Measurements from ENCODE around the gene CYB5RL. TPM values are rescaled to one million over a fixed set of nuclear protein-coding genes. Genes with fewer than 3 reads are reported as not detected.

The CYB5RL gene
- total and polyA plus RNA-seq, 2 of the 8 experiments (the other 6 are each of a cell fraction or from before 2014, with no cell fraction given), result 13.2 to 14.1 TPM

GRCh38 chr1:54248966-54249365 lies 49.1 kb upstream of the CYB5RL start:
- Histone ChIP-seq H3K9me3 (ENCODE audit: insufficient read depth in 2 of 2, low read depth in 1 of 2, low read length in 1 of 2) (no peaks in the 10 kb centered on the region), H3K27ac (ENCODE audit: low read depth, low read length) (no peak overlapping the region), H4K20me1 (replicated peaks in 1 of 2; ENCODE audit: control insufficient read depth in 1 of 2, insufficient read depth in 2 of 2, low read length in 2 of 2) (peaks cover 7 to 10% of the 10 kb centered on the region in 2 experiments), H3K36me3 (ENCODE audit: control insufficient read depth in 2 of 4, insufficient read depth in 4 of 4, low read length in 3 of 4) (peaks cover 0 to 12% (median 7%) of the 10 kb centered on the region in 4 experiments; a peak in 5 of 8 replicates), H2AFZ (ENCODE audit: low read length) (no peak overlapping the region), H4K8ac (ENCODE audit: extremely low read depth, insufficient read depth, low read length) (no peak overlapping the region; the same call in 1 of the 2 replicates), H4K5ac (ENCODE audit: insufficient read length, low read depth, low read length) (no peak overlapping the region), H3K9ac (replicated peaks in 1 of 4; ENCODE audit: extremely low read depth in 1 of 4, low read depth in 3 of 4, low read length in 3 of 4) (no peak overlapping the region), H3K4me2 (ENCODE audit: insufficient read depth in 1 of 2, low read depth in 2 of 2, low read length in 2 of 2) (no peak overlapping the region), H3K23me2 (ENCODE audit: low read depth, low read length) (no peaks in the 10 kb centered on the region), H2BK20ac (ENCODE audit: low read length) (no peak overlapping the region), H2AK5ac (ENCODE audit: low read depth, low read length) (no peak overlapping the region), H3K56ac (replicated peaks; ENCODE audit: insufficient read length, low read depth, low read length) (no peak overlapping the region), H2BK15ac (ENCODE audit: low read length) (no peak overlapping the region), H3K4ac (replicated peaks; ENCODE audit: insufficient read length, low read depth, low read length) (no peak overlapping the region), H3K27me3 (replicated peaks in 1 of 4; ENCODE audit: control insufficient read depth in 3 of 4, extremely low read depth in 1 of 4, insufficient read depth in 3 of 4, low read length in 3 of 4) (no peaks in the 10 kb centered on the region; a peak in 1 of 7 replicates), H4K91ac (replicated peaks; ENCODE audit: insufficient read length, low read length) (no peak overlapping the region), H3K23ac (ENCODE audit: insufficient read length) (no peak overlapping the region), H3K4me1 (replicated peaks in 1 of 4; ENCODE audit: control insufficient read depth in 3 of 4, insufficient read depth in 4 of 4, low read length in 3 of 4) (no peaks in the 10 kb centered on the region; a peak in 1 of 7 replicates), H2BK5ac (ENCODE audit: low read depth, low read length) (no peak overlapping the region), H3K14ac (ENCODE audit: insufficient read length) (no peak overlapping the region), H3K79me1 (ENCODE audit: low read depth, low read length) (peaks cover 3% of the 10 kb centered on the region; the same call in 1 of the 2 replicates), H3K79me2 (ENCODE audit: control insufficient read depth in 1 of 2, insufficient read depth in 2 of 2, low read length in 2 of 2) (no peaks in the 10 kb centered on the region), H2BK120ac (replicated peaks; ENCODE audit: low read depth, low read length) (no peak overlapping the region), H2BK12ac (ENCODE audit: low read depth, low read length) (no peak overlapping the region), H3K18ac (ENCODE audit: extremely low read depth, low read length) (no peak overlapping the region), H3K4me3 (ENCODE audit: extremely low read depth in 1 of 4, insufficient read depth in 2 of 4, low read depth in 3 of 4, low read length in 4 of 4) (no peak overlapping the region)
- WGBS, 2 experiments (ENCODE audit: extremely low coverage in 1 of 2, insufficient coverage in 1 of 2, insufficient read length in 1 of 2, insufficient replicate concordance in 2 of 2, low coverage in 1 of 2, low lambda C conversion rate in 2 of 2, missing lambda C conversion rate in 1 of 2), result 100% methylated on average over 4 of the region's 4 CpGs; no CpG with 5 or more reads in 1 of the 2 experiments
- DNase-seq (ENCODE audit: low read depth in 1 of 2, low spot score in 2 of 2), result no peak
- POLR2A ChIA-PET (ENCODE audit: partially characterized antibody), result no interaction called here
- CTCF ChIA-PET (ENCODE audit: partially characterized antibody), result no interaction called here
- no peak for FAIRE-seq
- TF ChIP-seq E2F6 (IDR thresholded peaks at IDR 0.05) (no peak), TAF1 (IDR thresholded peaks at IDR 0.05; ENCODE audit: low read depth, low read length) (no peak), NANOG (IDR thresholded peaks at IDR 0.05; ENCODE audit: insufficient read depth, low read depth, low read length, poor library complexity, severe bottlenecking) (no peak), GTF2F1 (IDR thresholded peaks at IDR 0.05; ENCODE audit: borderline replicate concordance, low read depth, low read length) (no peak), CEBPB (IDR thresholded peaks at IDR 0.05; ENCODE audit: low read depth, low read length) (no peak), ATF2 (IDR thresholded peaks at IDR 0.05; ENCODE audit: low read length) (no peak), YY1 (IDR thresholded peaks at IDR 0.05; ENCODE audit: low read depth, low read length) (no peak), RFX5 (IDR thresholded peaks at IDR 0.05; ENCODE audit: borderline replicate concordance, low read depth, low read length) (no peak), RBBP5 (IDR thresholded peaks at IDR 0.05; ENCODE audit: borderline replicate concordance, low read depth, low read length) (no peak), EP300 (IDR thresholded peaks at IDR 0.05; ENCODE audit: borderline replicate concordance in 1 of 2, low read depth in 2 of 2, low read length in 2 of 2) (no peak), CHD2 (IDR thresholded peaks at IDR 0.05; ENCODE audit: low read length) (no peak), MAFK (IDR thresholded peaks at IDR 0.05; ENCODE audit: low read depth, low read length) (no peak)

Data from H1 (cell line).